NCI-H345 (cell line): ENCODE data around the gene HOXA13.

Experiments
- DNase-seq: peaks from one replicate; lab custom pipeline; 2025; lab: John Stamatoyannopoulos, UW

HOXA13 gene

DNA sequence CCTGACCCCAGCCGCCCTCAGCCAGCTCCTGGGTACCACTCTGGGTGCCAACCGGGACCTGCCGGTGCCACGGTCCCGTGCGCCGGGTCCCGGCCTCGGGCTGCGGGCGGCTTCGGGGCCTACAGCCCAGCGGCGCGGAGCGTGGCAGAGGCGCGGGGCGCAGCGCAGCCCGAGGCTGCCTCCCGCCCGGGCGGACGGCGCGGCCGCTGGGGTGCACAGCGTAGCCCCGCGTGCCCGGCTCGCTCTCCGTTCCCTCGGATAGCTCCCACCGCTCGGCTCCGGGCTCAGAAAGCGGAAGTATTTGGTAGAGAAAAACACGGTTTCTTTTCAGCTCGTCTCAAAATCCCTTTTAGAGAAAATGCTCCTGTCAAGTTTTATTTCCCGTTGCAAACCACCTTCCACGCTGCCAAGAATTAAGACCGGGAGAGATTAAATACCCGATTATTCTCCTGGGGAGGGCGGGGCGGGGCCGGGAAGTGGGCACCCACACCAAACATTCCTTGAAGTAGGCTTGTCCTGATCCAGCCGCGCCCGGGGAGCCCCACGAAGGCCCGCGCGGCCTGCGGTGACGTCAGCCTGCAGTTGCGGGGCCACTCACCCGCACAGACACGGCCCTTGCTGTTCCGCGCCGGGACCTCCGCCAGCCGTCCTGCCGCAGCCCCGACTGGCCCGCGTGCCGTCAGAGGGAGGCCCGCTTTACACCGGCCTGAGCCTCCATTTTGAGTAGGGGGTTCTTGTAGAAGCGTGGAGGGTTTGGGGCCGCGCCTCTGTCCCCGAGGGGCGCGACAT lies 7.2 kb downstream of the HOXA13 start:
- no peak for DNase-seq

- DNase-seq, result no peak
Measured at GRCh38 chr7:27191833-27192545, 7.9 kb downstream of the HOXA13 start.

DNA sequence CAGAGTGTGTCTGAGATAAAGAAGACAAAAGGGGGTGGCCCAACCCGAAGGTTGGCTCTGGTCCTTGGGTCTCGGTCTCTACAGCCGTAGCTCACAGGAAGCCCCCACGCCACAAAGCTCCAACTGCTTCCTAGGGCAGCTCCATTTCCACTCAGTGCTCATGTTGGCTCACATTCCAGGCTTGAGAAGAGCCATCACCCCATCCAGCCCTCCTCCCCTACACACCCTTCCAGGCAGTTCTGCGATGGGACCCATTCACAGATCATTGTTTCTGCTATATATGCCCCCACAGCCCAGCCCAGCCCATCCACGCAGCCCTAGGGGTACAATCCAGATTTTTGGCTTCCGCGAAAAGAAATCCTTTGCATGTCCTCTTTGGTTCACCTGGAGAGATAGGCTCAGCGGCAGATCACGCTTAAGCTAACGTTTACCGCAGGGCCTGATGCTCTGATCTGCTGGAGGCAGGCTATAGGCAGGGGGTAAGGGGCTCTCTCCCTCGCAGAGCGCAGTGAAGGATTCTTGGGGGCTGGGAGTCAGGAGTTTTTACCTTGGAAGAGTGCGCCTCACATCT lies 8.6 kb downstream of the HOXA13 start:
- DNase-seq, result no peak

DNA sequence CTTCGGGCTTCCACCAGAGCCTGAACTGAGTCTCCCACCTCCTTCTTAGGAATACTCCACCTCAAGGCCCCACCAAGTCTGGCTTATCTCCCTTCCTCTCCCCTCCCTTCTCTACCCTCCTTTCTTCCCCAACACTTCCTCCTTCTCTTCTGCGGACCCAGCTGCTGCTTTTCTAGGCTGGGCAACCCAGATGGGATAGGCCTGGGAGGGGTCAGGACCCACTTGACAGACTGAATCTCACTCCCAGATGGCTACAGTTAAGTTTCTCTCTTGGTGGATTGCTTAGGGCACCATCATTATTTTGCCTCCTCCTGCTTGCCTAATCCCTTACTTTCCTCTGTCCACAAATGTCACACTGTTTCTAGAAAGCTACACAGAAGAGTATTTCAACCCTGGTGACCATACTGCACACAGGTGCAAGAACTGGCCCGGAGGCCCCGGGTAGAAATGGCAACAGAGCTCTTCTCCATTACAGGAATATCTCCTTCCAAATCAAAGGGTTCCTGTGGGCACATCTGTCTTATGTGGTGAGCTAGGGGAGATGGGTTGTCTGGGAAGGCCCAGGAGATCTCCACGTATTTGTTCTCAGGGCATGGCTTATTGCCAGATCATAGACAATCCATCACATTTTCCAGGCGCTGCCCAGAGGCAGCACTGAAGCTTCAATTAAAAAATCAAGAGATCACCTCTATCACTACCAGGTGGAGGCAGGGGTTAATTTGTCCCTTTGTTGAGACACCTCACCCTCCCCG lies 9.7 kb downstream of the HOXA13 start:
- DNase-seq, result no peak

DNA sequence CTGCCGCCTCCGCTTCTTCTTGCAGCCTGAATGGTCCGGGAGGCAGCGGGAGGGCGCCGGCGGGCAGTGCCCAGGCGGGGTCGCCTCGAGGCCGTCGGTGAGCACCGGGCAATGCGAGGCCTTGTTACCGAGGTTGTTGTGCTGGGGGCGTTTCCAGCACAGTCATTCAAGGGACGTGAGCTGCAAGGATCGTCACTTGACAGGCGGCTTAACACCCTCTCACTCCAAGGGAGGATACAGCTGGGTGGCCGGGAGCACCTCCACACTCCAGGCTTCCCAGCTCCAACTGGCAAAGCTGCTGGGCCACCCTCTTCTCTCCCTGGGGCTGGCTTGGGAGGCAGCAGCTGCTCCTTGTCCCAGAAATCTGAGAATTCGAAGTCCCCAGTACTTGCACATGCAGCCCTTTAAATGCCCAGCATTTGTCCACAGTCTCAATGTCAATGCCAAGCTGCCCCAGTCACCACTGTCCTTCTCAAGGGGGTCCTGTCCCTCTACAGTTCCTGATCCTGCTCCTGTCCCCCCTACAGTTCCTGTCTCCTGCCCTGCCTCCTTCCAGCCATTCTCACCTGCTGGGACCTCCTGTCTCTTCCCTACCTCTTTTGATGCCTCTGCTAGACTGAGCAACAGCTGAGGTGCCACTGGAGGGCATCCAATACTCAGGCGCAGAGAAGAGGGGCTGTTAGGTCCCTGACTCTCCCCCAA lies 10.4 kb downstream of the HOXA13 start:
- no peak for DNase-seq

- DNase-seq, result no peak
Measured at GRCh38 chr7:27188386-27189294, 11.3 kb downstream of the HOXA13 start.

DNA sequence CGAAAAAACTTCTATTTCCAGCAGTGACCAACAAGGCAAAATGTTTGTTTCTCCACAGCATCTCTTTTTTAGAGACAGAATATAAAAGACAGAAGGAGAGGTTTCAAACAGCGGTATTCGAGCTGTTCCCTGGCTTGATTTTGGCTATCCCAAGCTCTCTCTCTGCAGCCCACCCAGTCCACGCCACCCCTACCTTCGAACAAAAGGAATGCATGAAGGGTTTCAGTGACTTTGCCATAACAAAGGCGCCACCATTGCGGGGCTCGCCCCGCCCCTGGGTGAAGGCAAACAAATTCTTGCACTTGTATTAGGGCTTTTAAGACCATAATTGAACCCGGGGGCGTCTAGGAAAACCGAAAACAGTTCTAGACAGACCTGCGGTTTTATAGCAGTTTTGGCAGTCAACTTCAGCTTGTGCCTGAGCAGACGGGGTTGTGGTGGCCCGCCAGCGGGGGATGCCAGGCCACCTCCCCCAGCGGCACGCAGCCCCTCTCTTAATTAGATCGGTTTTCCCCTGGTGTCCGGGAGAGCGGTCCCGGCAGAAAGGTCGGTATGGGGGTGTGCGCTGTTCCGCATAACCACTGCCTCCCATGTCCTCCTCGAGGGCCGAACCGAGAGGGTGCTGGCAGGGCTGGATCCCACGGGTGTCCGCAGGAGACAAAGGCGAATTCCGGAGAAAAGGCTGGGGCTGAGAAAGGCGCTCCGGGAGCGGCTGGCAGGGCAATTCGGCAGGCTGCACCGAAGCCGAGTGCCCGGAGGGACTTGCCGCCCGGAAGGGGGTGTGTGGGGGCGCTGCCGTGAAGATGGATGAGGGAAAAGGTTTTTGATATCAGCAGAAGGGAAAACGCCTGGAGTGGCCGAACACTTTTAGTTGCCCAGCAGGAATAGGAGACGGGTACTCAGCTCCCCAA lies 12.2 kb downstream of the HOXA13 start:
- no peak for DNase-seq

DNA sequence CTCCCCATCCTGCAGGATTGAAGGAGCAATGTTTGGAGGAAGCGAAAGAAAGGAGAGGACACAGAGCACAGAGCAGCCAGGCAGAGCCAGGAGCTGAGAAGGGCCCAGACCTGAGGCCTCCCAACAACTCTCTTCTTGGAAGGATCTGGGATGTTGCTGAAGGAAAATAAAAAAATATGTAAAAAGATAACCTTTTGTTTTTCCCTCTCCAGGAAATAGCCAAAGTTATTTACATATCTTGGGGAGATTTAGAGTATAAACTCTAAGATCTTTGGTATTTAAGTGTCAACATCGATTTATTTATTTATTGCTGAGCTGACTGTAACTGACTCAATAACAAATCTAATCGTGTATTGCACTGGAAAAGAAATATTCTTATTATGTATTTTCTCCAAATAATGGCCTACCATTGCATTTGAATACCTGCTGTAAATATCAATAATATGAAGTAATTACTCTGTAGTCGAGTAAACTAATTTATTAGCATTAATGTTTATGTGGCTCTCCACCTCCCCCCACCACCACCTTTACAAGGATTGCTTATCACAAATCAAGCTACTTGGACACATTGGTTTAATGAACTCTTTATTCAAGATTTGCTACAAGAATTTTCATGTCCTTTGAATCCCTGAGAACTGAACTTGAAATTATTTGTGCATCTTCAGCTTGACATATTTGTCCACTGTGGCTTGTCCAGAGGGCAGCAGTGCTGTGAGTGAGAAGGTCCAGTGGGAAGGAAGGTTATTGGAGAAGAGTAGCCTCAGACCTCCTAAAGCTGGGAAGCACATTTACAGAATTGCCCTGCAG lies 13.0 kb downstream of the HOXA13 start:
- no peak for DNase-seq

GRCh38 chr7:27185854-27186667 lies 13.8 kb downstream of the HOXA13 start:
- DNase-seq, result no peak

GRCh38 chr7:27185013-27185853 lies 14.7 kb downstream of the HOXA13 start, which contains the start of gene HOXA11:
Gene HOXA11 (minus strand): TSS chr7:27185232. CDS start chr7:27185144, 88 bp downstream.
- no peak for DNase-seq

GRCh38 chr7:27184337-27185012 lies 15.4 kb downstream of the HOXA13 start:
- no peak for DNase-seq

- DNase-seq, result no peak
Measured at GRCh38 chr7:27183682-27184336, 16.1 kb downstream of the HOXA13 start.

GRCh38 chr7:27182861-27183681 lies 16.8 kb downstream of the HOXA13 start:
- no peak for DNase-seq

- no peak for DNase-seq
Measured at GRCh38 chr7:27182285-27182841, 17.5 kb downstream of the HOXA13 start.
